ENCODE results near the gene RIPOR2.

GRCh38 chr6:24768361-24768760 is 167.4 kb downstream of the RIPOR2 start:
- TF ChIP-seq GATA2 (IDR thresholded peaks at IDR 0.05; ENCODE audit: low read depth, low read length) (no peak), GATA3 (IDR thresholded peaks at IDR 0.05; ENCODE audit: low read depth, low read length) (no peak)

All from SH-SY5Y (cell line).